ENCODE results near the gene HAUS7. TPM values are rescaled to one million over a fixed set of nuclear protein-coding genes. Genes with fewer than 3 reads are reported as not detected.
A peak's percentile ranks its signal among the peaks of the same experiment; 100 is the strongest.

Gene HAUS7
- total and polyA plus RNA-seq, 2 donors from 2014 or later: 28.1 to 47.6 TPM

GRCh38 chrX:153412746-153413720 lies 57.3 kb downstream of the HAUS7 start:
- H3K9ac ChIP-seq (ENCODE audit: low read length in 3 of 3): no peak overlapping the region
- H3K4me1 ChIP-seq (ENCODE audit: control insufficient read depth in 2 of 3, insufficient read depth in 2 of 3, low read depth in 1 of 3, low read length in 3 of 3): peaks cover 0 to 7% (median 0%) of the 10 kb centered on the region in 3 donors
- FAIRE-seq (no peak), DNase-seq (peak in 1 of 5 donors; percentile 33)
- H3K9me3 ChIP-seq (ENCODE audit: control insufficient read depth in 2 of 3, insufficient read depth in 1 of 3, low read length in 3 of 3): no peaks in the 10 kb centered on the region
- no peaks in the 10 kb centered on the region for H3K27me3 ChIP-seq (ENCODE audit: control insufficient read depth, insufficient read depth, low read length)
- intact Hi-C loops (cut with DNase I): no loop called here
- H3K4me3 ChIP-seq (ENCODE audit: low read length in 3 of 3): no peak overlapping the region
- TF ChIP-seq, protein P1, sequence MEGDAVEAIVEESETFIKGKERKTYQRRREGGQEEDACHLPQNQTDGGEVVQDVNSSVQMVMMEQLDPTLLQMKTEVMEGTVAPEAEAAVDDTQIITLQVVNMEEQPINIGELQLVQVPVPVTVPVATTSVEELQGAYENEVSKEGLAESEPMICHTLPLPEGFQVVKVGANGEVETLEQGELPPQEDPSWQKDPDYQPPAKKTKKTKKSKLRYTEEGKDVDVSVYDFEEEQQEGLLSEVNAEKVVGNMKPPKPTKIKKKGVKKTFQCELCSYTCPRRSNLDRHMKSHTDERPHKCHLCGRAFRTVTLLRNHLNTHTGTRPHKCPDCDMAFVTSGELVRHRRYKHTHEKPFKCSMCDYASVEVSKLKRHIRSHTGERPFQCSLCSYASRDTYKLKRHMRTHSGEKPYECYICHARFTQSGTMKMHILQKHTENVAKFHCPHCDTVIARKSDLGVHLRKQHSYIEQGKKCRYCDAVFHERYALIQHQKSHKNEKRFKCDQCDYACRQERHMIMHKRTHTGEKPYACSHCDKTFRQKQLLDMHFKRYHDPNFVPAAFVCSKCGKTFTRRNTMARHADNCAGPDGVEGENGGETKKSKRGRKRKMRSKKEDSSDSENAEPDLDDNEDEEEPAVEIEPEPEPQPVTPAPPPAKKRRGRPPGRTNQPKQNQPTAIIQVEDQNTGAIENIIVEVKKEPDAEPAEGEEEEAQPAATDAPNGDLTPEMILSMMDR (IDR thresholded peaks at IDR 0.05; ENCODE audit: borderline replicate concordance, extremely low read depth, insufficient read depth): no peak
- H3K27ac ChIP-seq (ENCODE audit: low read depth in 2 of 2, low read length in 2 of 2): no peak overlapping the region
- H3K36me3 ChIP-seq (ENCODE audit: control insufficient read depth in 2 of 3, insufficient read depth in 3 of 3, low read length in 3 of 3): no peaks in the 10 kb centered on the region

- no peak overlapping the region for H3K27ac ChIP-seq (ENCODE audit: low read depth in 2 of 2, low read length in 2 of 2)
- peaks cover 0 to 7% (median 0%) of the 10 kb centered on the region in 3 donors for H3K4me1 ChIP-seq (ENCODE audit: control insufficient read depth in 2 of 3, insufficient read depth in 2 of 3, low read depth in 1 of 3, low read length in 3 of 3)
- peak in 1 of 5 donors; percentile 17 for DNase-seq
- FAIRE-seq: no peak
- peak overlapping the region in 1 of 3 donors; percentile 34 for H3K9ac ChIP-seq (ENCODE audit: low read length in 3 of 3)
- H3K4me3 ChIP-seq (ENCODE audit: low read length in 3 of 3): peak overlapping the region in 1 of 3 donors; percentile 32
- TF ChIP-seq, protein P1 (IDR thresholded peaks at IDR 0.05; ENCODE audit: borderline replicate concordance, extremely low read depth, insufficient read depth): no peak
- intact Hi-C loops (cut with DNase I): no loop called here
- no peaks in the 10 kb centered on the region for H3K9me3 ChIP-seq (ENCODE audit: control insufficient read depth in 2 of 3, insufficient read depth in 1 of 3, low read length in 3 of 3)
- H3K36me3 ChIP-seq (ENCODE audit: control insufficient read depth in 2 of 3, insufficient read depth in 3 of 3, low read length in 3 of 3): no peaks in the 10 kb centered on the region
- H3K27me3 ChIP-seq (ENCODE audit: control insufficient read depth, insufficient read depth, low read length): no peaks in the 10 kb centered on the region
Measured at GRCh38 chrX:153411988-153412574, 58.3 kb downstream of the HAUS7 start.

DNA sequence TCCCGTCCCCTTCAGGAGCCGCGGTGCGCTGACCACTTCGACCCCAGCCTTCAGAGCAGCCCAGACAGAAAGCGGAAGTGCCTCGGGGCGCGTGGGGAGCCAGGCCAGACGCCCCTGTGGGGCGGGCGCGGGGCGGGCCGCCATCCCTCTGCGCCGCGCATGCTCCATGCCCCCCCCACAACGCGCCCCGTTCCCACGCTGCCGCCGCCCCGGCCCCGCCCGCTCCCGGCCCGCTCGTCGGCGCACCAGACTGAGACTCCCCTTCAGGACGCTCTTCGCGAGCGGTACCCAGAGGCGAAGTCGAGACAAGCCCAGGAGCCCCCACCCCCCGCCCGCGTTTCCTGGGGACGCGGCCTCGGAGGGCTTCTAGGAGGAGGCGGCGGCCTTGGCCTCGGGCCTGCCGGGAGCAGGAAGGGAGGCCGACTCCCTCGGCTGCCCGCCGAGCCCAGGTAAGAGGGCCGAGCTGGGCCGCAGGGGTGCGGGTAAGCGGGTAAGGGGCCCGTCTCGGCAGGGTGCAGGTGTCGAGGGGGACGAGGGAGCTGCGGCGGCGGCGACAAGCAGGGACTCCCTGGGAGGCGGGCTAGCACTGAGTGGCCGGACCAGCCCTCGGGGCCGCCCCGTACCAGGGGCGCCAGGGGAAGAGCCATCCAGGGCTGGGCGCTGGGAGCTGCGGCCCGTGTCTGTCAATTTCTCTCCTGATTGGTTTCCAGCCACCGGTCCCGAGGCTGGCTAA lies 59.0 kb downstream of the HAUS7 start, which contains the start of gene ZFP92:
ZFP92 (plus strand) TSS at position 218 of the 733 bp plus-strand sequence. CDS start 6,851 bp downstream, outside the sequence.
- intact Hi-C loops (cut with DNase I): no loop called here
- peaks cover 0 to 7% (median 0%) of the 10 kb centered on the region in 3 donors for H3K4me1 ChIP-seq (ENCODE audit: control insufficient read depth in 2 of 3, insufficient read depth in 2 of 3, low read depth in 1 of 3, low read length in 3 of 3)
- no peaks in the 10 kb centered on the region for H3K9me3 ChIP-seq (ENCODE audit: control insufficient read depth in 2 of 3, insufficient read depth in 1 of 3, low read length in 3 of 3)
- H3K4me3 ChIP-seq (ENCODE audit: low read length in 3 of 3): peak within 1 kb of the TSS in 1 of 3 donors; percentile 32
- no peaks in the 10 kb centered on the region for H3K27me3 ChIP-seq (ENCODE audit: control insufficient read depth, insufficient read depth, low read length)
- no peak within 1 kb of the TSS for H3K27ac ChIP-seq (ENCODE audit: low read depth in 2 of 2, low read length in 2 of 2)
- H3K36me3 ChIP-seq (ENCODE audit: control insufficient read depth in 2 of 3, insufficient read depth in 3 of 3, low read length in 3 of 3): no peaks in the 10 kb centered on the region
- peak within 1 kb of the TSS in 1 of 3 donors; percentile 34 for H3K9ac ChIP-seq (ENCODE audit: low read length in 3 of 3)
- no peak for FAIRE-seq
- no peak for DNase-seq
- TF ChIP-seq, protein P1 (IDR thresholded peaks at IDR 0.05; ENCODE audit: borderline replicate concordance, extremely low read depth, insufficient read depth): no peak
